H1 (cell line): ENCODE data around the gene GCFC2. TPM values are rescaled to one million over a fixed set of nuclear protein-coding genes. Genes with fewer than 3 reads are reported as not detected.

ENCODE experiments used
- CTCF ChIA-PET: fragments of 300-600 bp; sonication (Branson Sonifier 250); formaldehyde crosslinking; loops from one replicate; lab custom pipeline; 2021; ENCODE audit not compliant: partially characterized antibody; lab: Charles Lee
- POLR2A ChIA-PET: fragments of 300-600 bp; sonication (Branson Sonifier 250); formaldehyde crosslinking; loops from one replicate; lab custom pipeline; 2021; ENCODE audit warnings: inconsistent platforms; ENCODE audit not compliant: partially characterized antibody; lab: Charles Lee
- DNase-seq, 2 experiments: peaks; one replicate each; pipeline versions ENCODE4 v3.0.0 to v3.0.0-alpha.2; 2010 to 2022; ENCODE audit warnings: low spot score in 2 of 2, low read depth in 1 of 2, mixed read lengths in 1 of 2
- FAIRE-seq: peaks from 2 replicates; lab custom pipeline; 2011; peaks lifted over from hg19 to GRCh38; lab: Jason Lieb, UNC
- H2AFZ ChIP-seq: 2 replicates; pipeline ENCODE4 v1.8.1; 2012; ENCODE audit warnings: low read length, inconsistent platforms
- H2AK5ac ChIP-seq: 2 replicates; pipeline ENCODE4 v1.6.1; 2013; ENCODE audit warnings: low read depth, low read length
- H2BK120ac ChIP-seq: replicated peaks from 2 replicates; pipeline ENCODE3; 2013; ENCODE audit warnings: low read depth, low read length, inconsistent platforms
- H2BK12ac ChIP-seq: 2 replicates; pipeline ENCODE4 v1.6.1; 2013; ENCODE audit warnings: low read depth, low read length
- H2BK15ac ChIP-seq: 2 replicates; pipeline ENCODE4 v1.6.1; 2013; ENCODE audit warnings: low read length
- H2BK20ac ChIP-seq: 2 replicates; pipeline ENCODE4 v1.6.1; 2013; ENCODE audit warnings: low read length
- H2BK5ac ChIP-seq: 2 replicates; pipeline ENCODE4 v1.6.1; 2013; ENCODE audit warnings: low read depth, low read length
- H3K14ac ChIP-seq: 2 replicates; pipeline ENCODE4 v1.6.1; 2013; ENCODE audit warnings: inconsistent platforms; ENCODE audit not compliant: insufficient read length
- H3K18ac ChIP-seq: 2 replicates; pipeline ENCODE4 v1.6.1; 2013; ENCODE audit warnings: low read length; ENCODE audit errors: extremely low read depth
- H3K23ac ChIP-seq: 2 replicates; pipeline ENCODE4 v1.6.1; 2013; ENCODE audit warnings: inconsistent platforms; ENCODE audit not compliant: insufficient read length
- H3K23me2 ChIP-seq: 2 replicates; pipeline ENCODE4 v1.6.1; 2013; ENCODE audit warnings: low read depth, low read length
- H3K27ac ChIP-seq: 2 replicates; pipeline ENCODE4 v1.6.1; 2011; ENCODE audit warnings: low read depth, low read length, inconsistent platforms
- H3K27me3 ChIP-seq, 4 experiments: replicated peaks in 1 of 4; 1 replicate in 1 of 4; 2 replicates in 3 of 4; pipeline versions ENCODE4 v1.6.1 to v1.8.1; 2011 to 2013; ENCODE audit warnings: low read length in 3 of 4, mild to moderate bottlenecking in 3 of 4, inconsistent platforms in 2 of 4, mixed read lengths in 2 of 4, moderate library complexity in 1 of 4; ENCODE audit not compliant: control insufficient read depth in 3 of 4, insufficient read depth in 3 of 4; ENCODE audit errors: extremely low read depth in 1 of 4
- H3K36me3 ChIP-seq, 4 experiments: 2 replicates each; pipeline versions ENCODE4 v1.6.1 to v1.8.1; 2011 to 2013; ENCODE audit warnings: mild to moderate bottlenecking in 4 of 4, low read length in 3 of 4, moderate library complexity in 2 of 4, control low read depth in 1 of 4, inconsistent platforms in 1 of 4; ENCODE audit not compliant: insufficient read depth in 4 of 4, control insufficient read depth in 2 of 4
- H3K4ac ChIP-seq: replicated peaks from 2 replicates; pipeline ENCODE3; 2013; ENCODE audit warnings: low read length, low read depth, mixed read lengths, inconsistent platforms; ENCODE audit not compliant: insufficient read length
- H3K4me1 ChIP-seq, 4 experiments: replicated peaks in 1 of 4; 1 replicate in 1 of 4; 2 replicates in 3 of 4; pipeline versions ENCODE4 v1.6.1 to v1.8.1; 2011 to 2013; ENCODE audit warnings: low read length in 3 of 4, inconsistent platforms in 2 of 4, mixed read lengths in 1 of 4; ENCODE audit not compliant: insufficient read depth in 4 of 4, control insufficient read depth in 3 of 4
- H3K4me2 ChIP-seq, 2 experiments: 2 replicates each; pipeline versions ENCODE4 v1.6.1 to v1.8.1; 2011 to 2013; ENCODE audit warnings: low read depth in 2 of 2, low read length in 2 of 2, control low read depth in 1 of 2, inconsistent platforms in 1 of 2, mild to moderate bottlenecking in 1 of 2; ENCODE audit not compliant: insufficient read depth in 1 of 2
- H3K4me3 ChIP-seq, 4 experiments: fragments of 200-600, 300-600 bp in 1 of 4; sonication (generic), shearing (Covaris generic), sonication (Bioruptor Twin) in 1 of 4; 2 replicates each; pipeline versions ENCODE4 v1.5.1 to v1.8.1; 2011 to 2016; ENCODE audit warnings: low read length in 4 of 4, low read depth in 3 of 4, control low read depth in 2 of 4, inconsistent platforms in 2 of 4, mild to moderate bottlenecking in 2 of 4, mixed read lengths in 1 of 4, moderate library complexity in 1 of 4; ENCODE audit not compliant: insufficient read depth in 2 of 4; ENCODE audit errors: extremely low read depth in 1 of 4
- H3K56ac ChIP-seq: replicated peaks from 2 replicates; pipeline ENCODE3; 2013; ENCODE audit warnings: low read depth, mild to moderate bottlenecking, mixed read lengths, low read length, inconsistent platforms; ENCODE audit not compliant: insufficient read length
- H3K79me1 ChIP-seq: 2 replicates; pipeline ENCODE4 v1.6.1; 2013; ENCODE audit warnings: low read depth, low read length, control low read depth
- H3K79me2 ChIP-seq, 2 experiments: 2 replicates each; pipeline versions ENCODE4 v1.6.1 to v1.8.1; 2012 to 2013; ENCODE audit warnings: low read length in 2 of 2, mild to moderate bottlenecking in 2 of 2, inconsistent platforms in 1 of 2; ENCODE audit not compliant: insufficient read depth in 2 of 2, control insufficient read depth in 1 of 2
- H3K9ac ChIP-seq, 4 experiments: replicated peaks in 1 of 4; 1 replicate in 1 of 4; 2 replicates in 3 of 4; pipeline versions ENCODE4 v1.6.1 to v1.8.1; 2011 to 2013; ENCODE audit warnings: low read depth in 3 of 4, low read length in 3 of 4, control low read depth in 2 of 4, mild to moderate bottlenecking in 2 of 4, moderate library complexity in 2 of 4, inconsistent platforms in 1 of 4; ENCODE audit errors: extremely low read depth in 1 of 4
- H3K9me3 ChIP-seq, 2 experiments: 2 replicates each; pipeline versions ENCODE4 v1.6.1 to v1.8.1; 2012 to 2013; ENCODE audit warnings: mild to moderate bottlenecking in 2 of 2, moderate library complexity in 2 of 2, control low read depth in 1 of 2, inconsistent platforms in 1 of 2, low read depth in 1 of 2, low read length in 1 of 2, mixed read lengths in 1 of 2; ENCODE audit not compliant: insufficient read depth in 2 of 2
- H4K20me1 ChIP-seq, 2 experiments: replicated peaks in 1 of 2; 2 replicates each; pipeline versions ENCODE3 to v1.8.1; 2011 to 2013; ENCODE audit warnings: inconsistent platforms in 2 of 2, low read length in 2 of 2, mild to moderate bottlenecking in 1 of 2; ENCODE audit not compliant: insufficient read depth in 2 of 2, control insufficient read depth in 1 of 2
- H4K5ac ChIP-seq: 2 replicates; pipeline ENCODE4 v1.6.1; 2013; ENCODE audit warnings: low read length, low read depth, mixed read lengths, inconsistent platforms; ENCODE audit not compliant: insufficient read length
- H4K8ac ChIP-seq: 2 replicates; pipeline ENCODE4 v1.8.0; 2013; ENCODE audit warnings: mild to moderate bottlenecking, moderate library complexity, low read length, inconsistent platforms; ENCODE audit not compliant: insufficient read depth; ENCODE audit errors: extremely low read depth
- H4K91ac ChIP-seq: replicated peaks from 2 replicates; pipeline ENCODE3; 2013; ENCODE audit warnings: low read length, mixed read lengths, inconsistent platforms; ENCODE audit not compliant: insufficient read length
- BACH1 ChIP-seq: IDR thresholded peaks from 2 replicates; pipeline ENCODE4 v1.6.1; 2012; ENCODE audit warnings: low read length, improper control_type of control experiment
- FOSL1 ChIP-seq: IDR thresholded peaks from 2 replicates; pipeline ENCODE4 v1.6.1; 2011; ENCODE audit warnings: mild to moderate bottlenecking, low read depth, low read length, moderate library complexity; ENCODE audit not compliant: insufficient read depth
- HDAC6 ChIP-seq: IDR thresholded peaks from one replicate; pipeline ENCODE4 v1.7.1; 2012; ENCODE audit warnings: low read depth, mild to moderate bottlenecking, inconsistent platforms, low read length, moderate library complexity
- KDM5A ChIP-seq: fragments of 200-600 bp; IDR thresholded peaks from 2 replicates; pipeline ENCODE4 v1.7.1; 2012; ENCODE audit warnings: mild to moderate bottlenecking, low read length, inconsistent platforms, mixed read lengths
- POLR2AphosphoS5 ChIP-seq: IDR thresholded peaks from 2 replicates; pipeline ENCODE4 v1.6.1; 2011; ENCODE audit warnings: low read depth, low read length
- RAD21 ChIP-seq, 2 experiments: IDR thresholded peaks in 1 of 2; conservative IDR thresholded peaks in 1 of 2; 2 replicates each; pipeline ENCODE4 v1.6.1; 2011; ENCODE audit warnings: low read depth in 2 of 2, low read length in 2 of 2, improper control_type of control experiment in 1 of 2, inconsistent platforms in 1 of 2, mild to moderate bottlenecking in 1 of 2, moderate library complexity in 1 of 2
- SP1 ChIP-seq: IDR thresholded peaks from 2 replicates; pipeline ENCODE4 v1.6.1; 2011; ENCODE audit warnings: low read depth, low read length
- TBP ChIP-seq: IDR thresholded peaks from 2 replicates; pipeline ENCODE4 v1.6.1; 2011; ENCODE audit warnings: low read depth, low read length, improper control_type of control experiment
- TCF12 ChIP-seq: IDR thresholded peaks from 2 replicates; pipeline ENCODE4 v1.6.1; 2011; ENCODE audit warnings: low read depth, mild to moderate bottlenecking, low read length
- WGBS, 2 experiments: shearing (Covaris generic) in 1 of 2; methylation state at CpG; one replicate each; pipeline versions ENCODE4 v1.1.6 to v1.1.7; 2013 to 2015; ENCODE audit warnings: low lambda C conversion rate in 2 of 2, mixed read lengths in 2 of 2, inconsistent platforms in 1 of 2, low coverage in 1 of 2, missing lambda C conversion rate in 1 of 2; ENCODE audit not compliant: insufficient replicate concordance in 2 of 2, insufficient coverage in 1 of 2, insufficient read length in 1 of 2; ENCODE audit errors: extremely low coverage in 1 of 2, missing lambda C conversion rate in 1 of 2; 5-methylcytosine and 5-hydroxymethylcytosine counted together
- polyA plus RNA-seq, 7 experiments: library from polyadenylated mRNA; depleted of rRNA in 3 of 7; stranded (reverse) in 5 of 7; unstranded in 2 of 7; fragments of >200 nt in 5 of 7; fragments of 200-250 nt in 2 of 7; gene quantifications; 1 replicate in 5 of 7; 2 replicates in 1 of 7; 4 replicates in 1 of 7; pipeline versions ENCODE4 v1.2.1 to v1.2.3, GENCODE V29; 2011 to 2013; ENCODE audit warnings: missing spikeins in 2 of 7, mixed read lengths in 2 of 7
- total RNA-seq: library from RNA; stranded (reverse); fragmentation: NEBNext Ultra II Directional; extraction: Animal tissue kit (Norgen Biotek cat#: 25700); gene quantifications from 2 replicates; pipeline ENCODE4 v1.2.1, GENCODE V29; 2021
- TF ChIP-seq, protein P1 (sequence below), 3 experiments: IDR thresholded peaks; 1 replicate in 2 of 3; 2 replicates in 1 of 3; pipeline versions ENCODE4 v1.5.1 to v1.6.1; 2011; ENCODE audit warnings: low read length in 3 of 3, mild to moderate bottlenecking in 3 of 3, inconsistent platforms in 2 of 3, low read depth in 1 of 3, moderate library complexity in 1 of 3; ENCODE audit not compliant: insufficient read depth in 1 of 3; ENCODE audit errors: control extremely low read depth in 1 of 3
- TF ChIP-seq, protein P2 (sequence below): IDR thresholded peaks from 2 replicates; pipeline ENCODE4 v1.6.1; 2012; ENCODE audit warnings: inconsistent platforms

The GCFC2 gene
- total and polyA plus RNA-seq, 2 of the 8 experiments (the other 6 are each of a cell fraction or from before 2014, with no cell fraction given) = 5.6 to 19.1 TPM

DNA sequence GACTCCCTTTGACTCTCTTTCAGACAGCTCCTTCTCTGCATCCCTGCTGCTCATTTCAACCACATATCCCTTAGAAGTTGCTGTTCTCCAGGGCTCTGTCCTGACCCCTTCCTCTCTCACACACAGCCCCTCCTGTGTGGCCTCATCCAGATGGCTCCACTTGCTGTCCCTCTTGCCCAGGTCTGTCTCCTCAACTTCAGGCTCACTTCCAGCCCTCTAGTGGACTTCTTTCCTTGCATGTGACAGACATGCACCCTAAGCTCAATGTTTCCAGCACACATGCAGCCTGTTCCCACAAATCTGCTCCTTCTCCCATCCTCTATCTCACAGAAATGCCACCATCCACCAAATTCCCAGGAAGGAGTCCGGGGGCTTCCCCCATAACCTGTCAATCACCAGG is 73.1 kb downstream of the GCFC2 start:
- Histone ChIP-seq H3K23ac (no peak overlapping the region), H3K56ac (no peak overlapping the region), H3K4me1 (no peaks in the 10 kb centered on the region; a peak in 1 of 7 replicates), H3K14ac (no peak overlapping the region), H3K79me1 (no peaks in the 10 kb centered on the region), H3K9me3 (0 out of 4 replicates have a peak, but pooled peaks cover 0 to 2% of the 10 kb centered on the region in 2 experiments), H3K27me3 (peaks cover 0 to 2% (median 0%) of the 10 kb centered on the region in 4 experiments; a peak in 1 of 7 replicates), H4K91ac (no peak overlapping the region), H2BK120ac (no peak overlapping the region), H2BK15ac (no peak overlapping the region), H3K23me2 (no peaks in the 10 kb centered on the region), H3K36me3 (no peaks in the 10 kb centered on the region), H2BK5ac (no peak overlapping the region), H3K4me3 (no peak overlapping the region), H2BK20ac (no peak overlapping the region), H4K5ac (no peak overlapping the region), H3K9ac (no peak overlapping the region), H2AK5ac (no peak overlapping the region), H3K4me2 (no peak overlapping the region), H3K18ac (no peak overlapping the region), H3K4ac (no peak overlapping the region), H4K8ac (peak overlapping the region; percentile 23; the same call in 1 of the 2 replicates), H2AFZ (0 out of 2 replicates have a peak overlapping the region, but pooled peaks have one; percentile 11), H3K79me2 (no peaks in the 10 kb centered on the region), H4K20me1 (no peaks in the 10 kb centered on the region), H2BK12ac (no peak overlapping the region), H3K27ac (no peak overlapping the region)
- 75% methylated on average over 1 of the region's 1 CpG; no CpG with 5 or more reads in 1 of the 2 experiments for WGBS, 2 experiments
- ChIA-PET CTCF (interaction anchor here (0.5 to 2.9 kb wide), 9 partner anchors 9 to 314 kb away, joined by 3 to 10 read pairs (median 3); partner anchors contain the start of gene MRPL19), POLR2A (interaction anchor here (1.0 to 1.1 kb wide), 2 partner anchors 27 to 39 kb away, joined by 3 to 4 read pairs; no protein-coding TSS in a partner anchor)
- DNase-seq (no peak), FAIRE-seq (no peak)
- TF ChIP-seq SP1 (no peak), RAD21 (IDR thresholded peaks at IDR 0.05 in 1 of 2, conservative IDR thresholded peaks at IDR 0.05 in 1 of 2; ENCODE audit: low read depth in 2 of 2, low read length in 2 of 2) (no peak), BACH1 (no peak), HDAC6 (no peak), KDM5A (no peak), FOSL1 (no peak), TBP (no peak), POLR2AphosphoS5 (no peak), TCF12 (no peak)
- TF ChIP-seq, protein P1, sequence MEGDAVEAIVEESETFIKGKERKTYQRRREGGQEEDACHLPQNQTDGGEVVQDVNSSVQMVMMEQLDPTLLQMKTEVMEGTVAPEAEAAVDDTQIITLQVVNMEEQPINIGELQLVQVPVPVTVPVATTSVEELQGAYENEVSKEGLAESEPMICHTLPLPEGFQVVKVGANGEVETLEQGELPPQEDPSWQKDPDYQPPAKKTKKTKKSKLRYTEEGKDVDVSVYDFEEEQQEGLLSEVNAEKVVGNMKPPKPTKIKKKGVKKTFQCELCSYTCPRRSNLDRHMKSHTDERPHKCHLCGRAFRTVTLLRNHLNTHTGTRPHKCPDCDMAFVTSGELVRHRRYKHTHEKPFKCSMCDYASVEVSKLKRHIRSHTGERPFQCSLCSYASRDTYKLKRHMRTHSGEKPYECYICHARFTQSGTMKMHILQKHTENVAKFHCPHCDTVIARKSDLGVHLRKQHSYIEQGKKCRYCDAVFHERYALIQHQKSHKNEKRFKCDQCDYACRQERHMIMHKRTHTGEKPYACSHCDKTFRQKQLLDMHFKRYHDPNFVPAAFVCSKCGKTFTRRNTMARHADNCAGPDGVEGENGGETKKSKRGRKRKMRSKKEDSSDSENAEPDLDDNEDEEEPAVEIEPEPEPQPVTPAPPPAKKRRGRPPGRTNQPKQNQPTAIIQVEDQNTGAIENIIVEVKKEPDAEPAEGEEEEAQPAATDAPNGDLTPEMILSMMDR (IDR thresholded peaks at IDR 0.05; ENCODE audit: control extremely low read depth in 1 of 3, insufficient read depth in 1 of 3, low read depth in 1 of 3, low read length in 3 of 3) = no peak
- TF ChIP-seq, protein P2, sequence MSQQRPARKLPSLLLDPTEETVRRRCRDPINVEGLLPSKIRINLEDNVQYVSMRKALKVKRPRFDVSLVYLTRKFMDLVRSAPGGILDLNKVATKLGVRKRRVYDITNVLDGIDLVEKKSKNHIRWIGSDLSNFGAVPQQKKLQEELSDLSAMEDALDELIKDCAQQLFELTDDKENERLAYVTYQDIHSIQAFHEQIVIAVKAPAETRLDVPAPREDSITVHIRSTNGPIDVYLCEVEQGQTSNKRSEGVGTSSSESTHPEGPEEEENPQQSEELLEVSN = no peak
